HG03521 (cell line): ENCODE data around the gene CSRP3.
"Not testable (repeated sequence)": the region's sequence is repeated elsewhere in the genome, so short reads cannot be mapped to it uniquely, and the experiment has no call there.

Source experiments
- ATAC-seq: cut with Tn5 transposase; IDR thresholded peaks from one replicate; pipeline ENCODE4 v1.9.1; 2021; ENCODE audit warnings: mild to moderate bottlenecking, moderate library complexity; ENCODE audit not compliant: unreplicated experiment

The CSRP3 gene

DNA sequence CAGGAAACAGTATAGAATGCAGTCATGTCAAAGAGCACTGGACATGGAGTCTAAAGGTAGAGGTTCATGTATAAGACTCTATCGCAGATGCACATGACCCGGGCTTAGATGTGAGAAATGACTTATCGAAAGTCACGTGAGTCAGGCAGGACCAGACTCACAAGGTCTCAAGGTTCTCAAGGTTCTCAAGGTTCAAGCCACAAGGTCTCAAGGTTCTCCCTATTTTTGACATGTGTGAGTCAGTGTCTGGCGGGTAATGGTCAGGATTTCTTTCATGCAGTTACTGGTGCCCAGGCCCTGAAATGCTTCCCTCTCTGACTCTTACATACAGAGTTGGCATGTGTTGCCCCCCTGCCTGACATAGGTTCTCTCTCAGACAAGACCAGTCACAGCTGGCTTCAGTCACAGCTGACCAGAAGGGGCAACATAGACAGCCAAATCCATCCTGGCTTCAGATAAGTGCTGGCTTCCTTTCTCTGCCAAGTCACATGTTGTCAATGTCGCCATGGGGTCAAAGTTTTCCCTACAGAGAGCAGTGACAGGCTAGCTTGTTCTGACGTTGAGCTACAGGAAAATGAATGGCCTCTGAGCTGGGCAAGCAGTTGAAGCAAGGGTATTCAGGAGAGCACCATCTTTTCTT, 10.1 kb downstream of the CSRP3 start:
- ATAC-seq = no peak

DNA sequence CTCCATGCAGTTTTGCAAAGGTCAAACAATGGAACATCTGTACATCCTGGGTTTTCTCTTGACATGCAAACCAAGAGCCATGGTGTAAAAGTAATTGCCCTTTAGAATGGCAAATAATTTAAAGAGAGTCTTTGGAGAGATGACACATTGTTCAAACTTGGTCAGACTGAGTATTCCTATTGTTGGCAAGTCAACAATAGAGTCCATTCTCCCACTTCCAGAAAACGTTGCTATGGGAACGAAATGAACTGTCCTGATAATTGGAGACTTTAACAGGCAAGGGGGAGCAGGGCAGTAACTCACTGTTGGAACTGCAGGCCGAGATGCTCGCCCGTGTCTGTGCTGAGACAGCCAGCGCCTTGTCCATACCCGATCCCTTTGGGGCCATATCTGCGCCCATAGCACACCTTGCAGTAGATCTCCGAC, 13.9 kb downstream of the CSRP3 start:
- no peak for ATAC-seq

DNA sequence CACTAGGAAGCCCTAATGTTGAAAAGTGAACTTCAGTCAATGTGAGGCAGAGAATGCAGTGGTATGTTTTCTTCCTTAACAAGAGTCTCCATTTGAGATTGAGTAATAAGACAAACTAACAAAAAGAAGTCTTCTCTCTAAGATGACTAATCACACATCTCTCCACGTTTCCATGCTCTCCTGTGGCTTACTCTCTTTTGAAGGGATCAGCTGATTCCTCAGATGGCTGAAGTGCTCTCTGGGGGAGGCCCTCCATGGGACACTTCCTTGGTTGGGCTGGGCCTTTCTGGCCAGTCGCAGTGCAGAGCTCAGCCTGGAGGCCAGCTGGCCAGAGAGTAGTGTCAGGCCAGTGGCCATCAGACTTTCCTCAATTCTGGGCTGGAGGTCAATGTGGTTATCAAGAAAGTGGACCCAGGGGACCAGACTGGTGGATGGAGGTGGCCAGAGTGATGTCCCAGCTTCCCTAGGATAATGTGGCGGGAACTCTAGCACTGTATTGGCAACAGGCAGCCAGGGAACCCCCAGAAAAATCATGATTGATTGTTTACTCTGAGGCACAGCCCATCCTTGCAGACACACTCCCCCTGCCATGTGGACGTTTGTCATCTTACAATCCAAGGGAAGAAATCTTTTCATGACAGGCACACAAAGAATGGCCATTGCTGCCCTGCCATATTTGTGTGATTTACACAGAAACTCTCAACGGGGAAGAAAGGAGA, 14.5 kb downstream of the CSRP3 start:
- no peak for ATAC-seq

DNA sequence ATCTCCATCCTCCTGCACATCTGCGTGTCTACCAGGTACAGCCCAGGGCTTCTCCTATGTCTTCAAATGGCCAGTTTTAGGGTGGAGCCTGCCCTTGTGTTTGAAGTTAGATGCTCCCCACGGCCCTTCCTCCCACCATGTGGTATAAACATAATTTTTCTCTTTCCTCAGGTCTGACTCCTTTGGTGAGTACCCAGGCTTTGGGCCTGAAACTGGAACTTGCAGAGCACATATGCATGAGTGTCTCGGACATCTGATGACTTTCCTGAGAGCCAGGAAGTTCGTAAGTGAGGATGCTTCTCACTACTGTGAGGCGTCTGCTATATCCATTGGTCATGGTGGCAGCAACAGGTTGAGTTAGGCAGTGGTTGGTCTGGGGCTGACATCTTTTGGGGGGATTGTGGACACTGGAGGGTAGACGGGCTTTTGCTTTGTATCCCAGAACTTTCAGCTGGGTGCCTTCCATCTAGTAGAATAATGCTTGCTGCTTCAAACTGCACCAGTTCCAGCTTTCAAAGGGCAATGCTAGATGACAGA, 16.2 kb downstream of the CSRP3 start:
- ATAC-seq = no peak

DNA sequence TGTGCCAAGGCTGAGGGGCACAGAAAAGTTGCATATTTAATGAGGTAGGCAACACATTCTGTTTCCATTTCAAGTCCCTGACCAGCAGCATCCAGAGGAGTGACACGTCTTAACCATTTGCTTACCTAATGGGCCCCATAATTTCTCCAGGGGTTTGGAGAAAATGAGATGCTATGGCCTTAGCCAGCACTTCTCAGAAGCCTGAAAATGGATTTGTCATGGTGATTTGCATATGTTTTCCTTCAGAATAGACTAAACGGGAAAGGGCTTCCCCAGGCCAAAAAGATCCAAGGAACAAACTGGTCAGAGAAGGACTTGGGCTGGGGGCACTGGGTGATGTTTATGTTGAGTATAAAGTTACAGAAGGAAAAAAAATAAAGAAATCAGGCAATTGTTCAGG, 16.7 kb downstream of the CSRP3 start:
- ATAC-seq = no peak

DNA sequence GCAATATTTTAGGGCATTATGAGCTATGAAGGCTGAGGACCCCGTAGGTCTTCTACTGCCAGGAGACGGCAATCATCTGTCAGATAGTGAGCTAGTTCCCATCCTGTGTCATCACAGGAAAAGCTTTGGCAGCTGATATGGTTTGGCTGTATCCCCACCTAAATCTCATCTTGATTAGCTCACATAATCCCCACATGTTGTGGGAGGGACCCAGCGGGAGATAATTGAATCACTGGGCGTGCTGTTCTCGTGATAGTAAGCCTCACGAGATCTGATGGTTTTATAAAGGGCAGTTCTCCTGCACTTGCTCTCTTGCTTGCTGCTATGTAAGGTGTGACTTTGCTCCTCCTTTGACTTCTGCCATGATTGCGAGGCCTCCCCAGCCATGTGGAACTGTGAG, 18.1 kb downstream of the CSRP3 start:
- no peak for ATAC-seq

DNA sequence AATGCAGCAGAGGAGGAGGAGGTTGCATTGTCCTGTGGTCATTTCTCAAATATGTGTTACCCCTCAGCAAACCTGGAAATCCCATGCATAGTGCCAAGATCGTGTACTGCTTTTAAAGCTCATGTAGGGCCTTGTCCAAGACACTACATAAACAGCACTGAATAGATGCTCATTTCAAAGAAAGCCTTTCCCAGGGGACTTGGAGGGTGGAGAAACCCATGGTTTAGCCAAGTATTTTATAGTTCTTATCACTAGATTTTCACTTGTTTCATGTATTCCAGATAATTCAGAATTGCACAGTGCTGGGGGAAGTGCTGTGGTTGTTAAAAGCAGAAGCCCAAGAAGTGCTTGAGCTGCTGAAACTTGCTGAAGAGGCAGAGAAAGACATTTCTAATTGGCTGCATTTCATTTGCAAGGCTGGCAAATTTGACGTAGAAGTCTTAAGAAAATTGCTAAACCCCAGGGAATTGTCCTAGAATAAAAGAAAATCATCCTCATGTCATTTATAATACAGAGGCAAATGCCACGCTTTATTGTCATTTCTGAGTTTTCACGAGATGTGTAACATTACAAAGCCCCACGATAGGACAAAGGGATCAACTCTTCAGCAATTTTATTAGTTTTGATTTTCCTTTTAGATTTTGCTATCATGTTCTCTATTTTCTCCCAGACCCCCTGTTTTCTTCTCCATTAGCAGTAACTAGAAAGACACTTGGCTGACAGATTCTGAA, 20.1 kb downstream of the CSRP3 start:
- ATAC-seq = no peak

DNA sequence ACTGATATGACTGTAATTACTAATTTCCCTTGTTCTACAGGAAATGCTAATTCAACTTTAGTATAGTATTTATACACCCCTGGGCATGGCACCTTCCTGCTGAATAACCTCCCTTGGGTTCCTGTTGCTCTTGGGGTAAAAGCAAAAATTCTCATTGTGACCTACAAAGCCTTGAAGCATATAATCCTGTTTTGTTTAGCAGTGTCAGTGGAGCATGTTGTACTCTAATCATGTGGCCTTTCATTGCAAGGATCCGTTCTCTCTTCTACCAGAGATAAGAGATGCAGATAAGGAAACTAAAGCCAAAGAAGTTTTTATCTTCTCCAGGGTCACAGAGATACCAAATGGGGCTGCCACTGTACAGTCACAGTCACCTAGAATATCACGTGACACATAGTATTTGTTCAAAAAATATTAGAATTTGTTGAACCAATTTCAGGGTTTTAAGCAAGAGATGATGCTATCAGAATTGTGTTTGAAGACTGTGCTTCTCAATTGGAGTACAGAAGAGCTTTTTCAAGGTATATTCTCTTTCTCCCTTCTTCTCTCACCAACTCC, 25.1 kb downstream of the CSRP3 start:
- no peak for ATAC-seq

DNA sequence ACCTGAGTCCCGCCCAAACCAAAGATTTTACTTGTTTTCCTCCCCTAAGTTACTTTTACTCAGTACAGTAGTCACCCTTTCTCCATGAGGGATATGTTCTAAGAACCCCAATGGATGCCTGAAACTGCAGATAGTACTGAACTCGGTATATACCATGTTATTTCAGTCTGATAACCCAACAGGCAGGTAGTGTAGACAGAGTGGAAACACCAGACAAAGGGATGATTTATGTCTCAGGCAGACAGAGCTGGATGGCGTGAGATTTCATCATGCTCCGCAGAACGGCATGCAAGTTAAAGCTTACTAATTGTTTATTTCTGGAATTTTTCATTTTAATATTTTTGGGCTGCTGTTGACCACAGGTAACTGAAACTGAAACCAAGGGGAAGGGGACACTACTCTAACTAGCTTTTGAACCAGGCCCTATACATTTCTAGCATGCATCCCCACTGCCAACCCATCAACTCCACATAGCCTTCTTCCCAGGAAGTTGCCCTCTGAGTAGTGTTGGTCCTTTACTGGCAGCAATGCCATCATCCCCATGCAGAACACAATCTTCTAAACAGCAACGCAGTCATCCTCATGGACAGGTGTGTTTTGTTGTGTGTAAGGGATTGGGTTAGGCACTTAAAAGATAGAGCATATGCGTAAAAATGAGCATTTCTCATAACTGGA, 27.7 kb downstream of the CSRP3 start:
- no peak for ATAC-seq

DNA sequence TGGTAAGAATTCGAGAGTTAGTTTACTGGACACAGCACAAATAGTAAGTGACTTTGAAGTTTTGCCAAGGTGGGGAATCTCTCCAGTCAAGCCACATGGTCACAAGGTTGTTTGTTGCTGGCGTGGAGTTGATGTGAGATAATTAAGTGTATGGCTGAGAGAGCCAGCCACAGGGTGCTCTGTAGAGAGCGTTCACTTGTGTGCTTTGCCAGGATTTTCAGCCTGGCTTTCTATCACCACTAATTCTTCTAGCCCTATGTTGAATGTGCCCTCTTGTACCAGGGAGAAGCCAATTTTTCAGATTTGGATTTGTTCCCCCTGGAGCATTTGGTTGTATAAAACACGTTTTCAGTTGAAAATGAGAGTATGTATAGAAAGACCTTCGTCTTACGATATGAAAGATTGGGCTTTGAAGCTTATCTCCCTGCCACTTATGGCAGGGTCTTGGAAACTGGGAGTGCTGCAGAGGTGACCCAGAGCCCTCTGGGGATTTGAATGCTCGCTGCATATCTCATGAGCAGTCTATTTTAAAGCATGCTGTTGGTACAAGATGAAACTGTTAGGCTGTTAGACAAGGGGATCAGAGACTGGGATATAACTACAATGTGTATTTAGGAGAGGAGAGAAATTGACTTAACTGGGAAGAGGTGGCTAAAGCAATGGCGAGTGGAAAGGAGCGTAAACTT, 28.6 kb downstream of the CSRP3 start:
- ATAC-seq = no peak

DNA sequence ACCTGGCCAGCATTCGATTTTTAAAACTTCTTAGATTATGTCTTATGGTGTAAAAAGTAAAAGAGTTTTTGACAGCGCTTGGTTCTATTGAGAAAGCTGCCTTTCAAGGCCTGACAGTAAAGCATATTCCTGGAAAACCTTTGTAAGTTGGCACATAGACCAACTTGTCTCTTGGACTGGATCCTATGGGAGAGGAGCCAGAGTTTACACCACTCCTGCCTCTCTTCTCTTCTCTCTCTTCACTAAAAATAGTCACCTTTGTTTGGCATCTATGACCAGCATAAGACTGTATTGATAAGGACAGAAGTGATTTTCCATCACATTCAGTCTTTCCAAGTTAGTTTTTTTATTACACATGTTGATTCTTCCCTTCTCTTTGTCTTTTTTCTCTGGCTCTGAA, 33.7 kb downstream of the CSRP3 start:
- no peak for ATAC-seq

DNA sequence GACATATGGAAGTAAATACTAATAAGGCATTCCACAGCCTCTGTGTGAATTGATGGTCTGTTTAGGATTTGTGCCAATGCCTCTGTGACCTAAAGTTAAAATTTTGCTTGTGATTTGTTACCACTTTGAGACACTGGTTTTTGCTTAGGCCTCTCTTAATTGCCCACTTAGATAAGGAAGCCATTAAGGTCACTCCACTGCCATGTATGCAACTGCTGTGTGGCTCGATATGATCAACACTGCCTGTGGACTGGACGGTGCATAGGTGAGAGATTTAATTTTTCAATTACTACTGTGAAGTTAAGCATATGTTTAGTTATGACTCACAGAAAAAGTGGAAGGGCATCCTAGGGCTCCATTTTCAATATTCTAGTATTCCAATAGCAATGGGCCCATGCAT, 36.9 kb downstream of the CSRP3 start:
- no peak for ATAC-seq

DNA sequence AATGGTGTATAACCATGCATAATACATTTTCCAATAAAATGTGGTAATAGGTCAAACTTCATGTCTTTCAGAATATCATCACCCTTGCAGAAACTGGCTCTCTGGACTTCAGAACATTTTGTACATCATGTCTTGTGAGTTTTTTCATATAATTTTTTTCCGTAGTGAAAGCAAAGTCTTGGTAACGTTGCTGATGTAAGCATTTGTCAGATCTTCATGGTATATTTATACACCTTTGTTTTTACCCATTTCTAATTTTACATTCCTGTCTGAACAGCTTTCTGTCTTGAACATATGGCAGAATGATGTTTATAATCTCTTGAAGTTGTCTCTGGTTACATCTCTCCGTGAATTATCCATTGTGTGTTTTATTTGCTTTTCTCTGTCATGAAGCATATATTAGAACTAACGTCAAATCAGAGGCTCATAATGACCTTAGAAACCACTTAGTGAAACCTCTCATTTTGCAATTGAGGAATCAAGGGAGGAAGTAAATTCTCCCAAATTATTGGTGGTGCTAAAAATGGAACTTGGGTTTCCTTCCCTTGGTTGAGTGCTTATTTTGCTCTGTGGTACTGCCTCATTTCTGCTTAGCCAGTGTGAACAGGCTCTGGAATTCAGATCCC, 37.4 kb downstream of the CSRP3 start:
- ATAC-seq = no peak

DNA sequence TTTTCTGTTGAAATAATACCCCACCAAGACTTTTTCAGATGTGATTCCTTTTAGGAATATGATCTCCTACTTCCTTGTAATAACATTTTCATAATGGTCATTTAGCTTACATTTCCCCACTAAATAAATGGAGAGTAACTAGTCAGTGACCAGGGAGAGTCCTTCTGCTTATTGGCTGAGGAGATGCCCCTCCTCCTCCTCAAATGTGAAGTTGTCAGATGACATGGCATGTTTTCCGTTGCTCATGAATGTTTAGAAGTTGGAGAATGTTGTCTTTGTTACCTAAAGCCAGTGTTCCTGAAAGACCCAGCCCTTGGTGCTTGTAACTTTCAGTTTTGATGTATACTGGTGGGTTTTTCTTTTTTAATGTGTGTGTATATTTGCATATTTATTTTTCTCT, 38.2 kb downstream of the CSRP3 start:
- no peak for ATAC-seq

DNA sequence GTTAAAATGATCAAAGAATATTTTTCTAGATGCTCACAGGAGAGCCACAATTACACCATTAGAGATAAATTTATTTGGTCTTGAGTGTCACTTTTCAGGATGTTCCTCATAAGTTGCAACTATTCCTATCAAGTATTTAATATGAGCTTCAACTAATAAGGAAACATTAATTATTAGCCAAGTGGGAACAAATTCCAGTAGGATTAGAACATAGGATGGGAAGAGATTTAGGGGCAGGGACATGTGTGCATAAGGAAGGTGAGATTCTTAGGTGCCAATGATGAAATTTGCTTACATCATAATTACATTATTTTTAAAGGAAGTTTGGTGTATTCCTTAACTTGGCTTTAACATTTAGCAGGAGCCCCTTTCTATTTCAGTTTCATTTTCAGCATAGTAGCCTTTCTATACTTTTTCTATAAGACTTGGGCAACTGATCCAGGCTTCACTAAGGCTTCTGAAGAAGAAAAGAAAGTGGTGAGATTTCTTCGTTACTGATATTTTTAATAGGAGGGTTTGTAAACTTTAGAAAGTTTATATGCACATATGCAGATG, 38.8 kb downstream of the CSRP3 start:
- ATAC-seq = no peak

DNA sequence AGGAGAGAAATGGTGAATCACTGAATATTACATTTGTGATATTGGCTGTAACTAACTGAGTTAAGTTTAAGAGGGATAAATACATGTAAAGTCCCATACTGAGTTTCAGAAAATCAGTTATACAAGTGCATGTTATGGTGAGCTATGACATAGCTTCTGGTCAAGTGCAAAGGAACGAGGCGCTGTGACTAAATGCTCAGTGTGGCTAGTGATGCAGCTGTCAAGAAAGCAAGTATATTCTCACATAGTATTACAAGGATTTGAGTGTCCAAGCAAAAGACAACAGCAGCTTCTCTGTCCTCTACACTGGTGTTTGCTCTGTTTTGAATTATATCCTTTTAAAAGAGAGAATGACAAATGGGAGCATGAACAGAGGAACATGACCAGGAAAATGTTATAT, 40.1 kb downstream of the CSRP3 start:
- ATAC-seq = no peak

DNA sequence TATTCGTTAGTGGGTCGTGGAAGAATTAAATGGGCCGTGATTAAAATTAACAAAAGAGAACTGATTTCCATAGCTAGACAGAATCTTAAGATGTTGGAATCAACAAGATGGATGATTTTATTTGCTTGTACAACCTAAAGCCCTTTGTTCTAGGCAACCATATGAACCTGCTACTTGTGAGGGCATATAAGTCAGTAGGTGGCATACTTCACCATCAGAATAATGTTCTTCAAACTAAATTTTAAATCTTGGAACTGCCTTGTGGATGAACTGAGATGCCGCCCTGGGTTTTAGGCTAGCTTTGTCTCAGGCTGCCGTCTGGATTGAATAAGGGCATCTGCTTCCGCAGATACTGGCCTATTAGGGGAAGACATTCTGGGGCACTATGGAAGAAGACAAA, 40.9 kb downstream of the CSRP3 start:
- no peak for ATAC-seq

DNA sequence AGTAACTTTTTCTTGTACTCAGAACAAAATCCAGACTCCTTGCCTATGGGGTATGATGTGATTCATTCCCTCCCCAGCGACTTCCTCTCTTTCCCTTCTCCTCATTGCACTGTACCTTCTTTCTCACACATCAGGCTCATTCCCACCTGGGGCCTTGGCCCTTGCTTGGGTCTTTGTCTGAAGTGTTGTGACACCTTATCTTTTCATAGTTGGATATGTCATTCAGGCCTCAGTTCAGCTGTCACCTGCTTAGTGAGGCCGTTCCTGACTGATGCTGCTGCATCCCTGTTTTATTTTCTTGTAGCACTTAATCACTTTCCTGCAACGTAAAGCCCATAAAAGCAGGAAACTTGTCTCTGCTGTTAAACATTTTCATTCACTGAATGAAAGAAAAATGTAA, 44.9 kb downstream of the CSRP3 start:
- no peak for ATAC-seq

DNA sequence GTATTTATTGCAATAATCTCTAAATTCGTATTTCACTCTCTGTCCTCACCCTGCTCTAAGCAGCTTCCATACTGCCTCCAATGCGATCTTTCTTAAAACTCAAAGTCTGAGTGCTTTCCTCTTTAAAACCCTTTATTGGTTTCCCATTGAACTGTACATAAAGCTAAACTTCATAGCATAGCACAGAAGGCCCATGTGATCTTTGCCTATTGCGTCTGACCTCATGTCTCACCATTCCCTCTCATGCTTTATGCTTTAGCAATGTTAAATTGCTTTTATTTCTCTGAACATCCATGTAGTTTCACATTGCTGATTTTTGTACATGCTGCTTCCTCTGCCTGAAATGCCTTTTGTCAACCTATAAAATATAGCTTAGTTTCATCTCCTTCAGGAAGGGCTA, 56.5 kb downstream of the CSRP3 start:
- ATAC-seq = no peak

DNA sequence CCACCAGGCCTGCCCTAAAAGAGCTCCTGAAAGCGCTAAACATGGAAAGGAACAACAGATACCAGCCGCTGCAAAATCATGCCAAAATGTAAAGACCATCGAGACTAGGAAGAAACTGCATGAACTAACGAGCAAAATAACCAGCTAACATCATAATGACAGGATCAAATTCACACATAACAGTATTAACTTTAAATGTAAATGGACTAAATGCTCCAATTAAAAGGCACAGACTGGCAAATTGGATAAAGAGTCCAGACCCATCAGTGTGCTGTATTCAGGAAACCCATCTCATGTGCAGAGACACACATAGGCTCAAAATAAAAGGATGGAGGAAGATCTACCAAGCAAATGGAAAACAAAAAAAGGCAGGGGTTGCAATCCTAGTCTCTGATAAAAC, 64.9 kb downstream of the CSRP3 start:
- ATAC-seq = not testable (repeated sequence)
